ENCODE data around the gene SEC11A.

Gene SEC11A

DNA sequence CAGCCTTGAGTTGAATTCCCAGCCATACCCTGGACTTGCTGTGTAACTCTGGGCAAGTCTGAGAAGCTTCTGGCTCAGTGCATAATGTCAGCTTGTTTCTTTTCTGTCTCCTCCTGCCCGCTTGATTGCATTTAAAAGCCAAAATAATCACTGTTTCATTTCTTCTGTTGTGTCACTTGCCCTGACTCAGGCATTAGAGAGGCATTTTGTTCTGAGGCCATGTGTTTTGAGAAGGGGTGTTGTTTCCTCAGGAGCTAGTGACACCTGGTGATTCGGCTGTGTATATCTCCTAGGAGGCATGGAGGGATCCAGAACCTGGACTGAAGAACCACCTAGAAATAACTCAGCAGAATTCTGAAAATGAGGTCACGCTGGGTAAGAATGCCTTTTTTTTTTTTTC lies 77.8 kb downstream of the SEC11A start:
- DNase-seq: no peak

DNA sequence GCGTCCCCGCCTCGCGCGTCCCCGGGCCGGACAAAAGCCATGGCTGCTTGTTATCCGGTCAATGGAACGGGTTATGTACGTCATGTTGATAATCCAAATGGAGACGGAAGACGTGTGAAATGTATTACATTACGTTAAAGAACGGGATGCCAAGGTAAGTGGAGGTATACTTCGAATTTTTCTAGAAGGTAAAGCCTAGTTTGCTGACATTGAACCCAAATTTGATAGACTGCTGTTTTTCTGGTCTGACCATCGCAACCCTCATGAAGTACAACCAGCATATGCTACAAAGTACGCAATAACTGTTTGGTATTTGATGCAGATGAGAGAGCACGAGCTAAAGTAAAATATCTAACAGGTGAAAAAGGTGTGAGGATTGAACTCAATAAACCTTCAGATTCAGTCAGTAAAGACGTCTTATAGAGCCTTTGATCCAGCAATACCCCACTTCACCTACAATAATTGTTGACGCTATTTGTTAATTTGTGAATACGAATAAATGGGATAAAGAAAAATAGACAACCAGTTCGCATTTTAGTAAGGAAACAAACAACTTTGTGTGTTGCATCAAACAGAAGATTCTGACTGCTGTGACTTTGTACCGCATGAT lies 81.6 kb downstream of the SEC11A start:
- DNase-seq: no peak

DNA sequence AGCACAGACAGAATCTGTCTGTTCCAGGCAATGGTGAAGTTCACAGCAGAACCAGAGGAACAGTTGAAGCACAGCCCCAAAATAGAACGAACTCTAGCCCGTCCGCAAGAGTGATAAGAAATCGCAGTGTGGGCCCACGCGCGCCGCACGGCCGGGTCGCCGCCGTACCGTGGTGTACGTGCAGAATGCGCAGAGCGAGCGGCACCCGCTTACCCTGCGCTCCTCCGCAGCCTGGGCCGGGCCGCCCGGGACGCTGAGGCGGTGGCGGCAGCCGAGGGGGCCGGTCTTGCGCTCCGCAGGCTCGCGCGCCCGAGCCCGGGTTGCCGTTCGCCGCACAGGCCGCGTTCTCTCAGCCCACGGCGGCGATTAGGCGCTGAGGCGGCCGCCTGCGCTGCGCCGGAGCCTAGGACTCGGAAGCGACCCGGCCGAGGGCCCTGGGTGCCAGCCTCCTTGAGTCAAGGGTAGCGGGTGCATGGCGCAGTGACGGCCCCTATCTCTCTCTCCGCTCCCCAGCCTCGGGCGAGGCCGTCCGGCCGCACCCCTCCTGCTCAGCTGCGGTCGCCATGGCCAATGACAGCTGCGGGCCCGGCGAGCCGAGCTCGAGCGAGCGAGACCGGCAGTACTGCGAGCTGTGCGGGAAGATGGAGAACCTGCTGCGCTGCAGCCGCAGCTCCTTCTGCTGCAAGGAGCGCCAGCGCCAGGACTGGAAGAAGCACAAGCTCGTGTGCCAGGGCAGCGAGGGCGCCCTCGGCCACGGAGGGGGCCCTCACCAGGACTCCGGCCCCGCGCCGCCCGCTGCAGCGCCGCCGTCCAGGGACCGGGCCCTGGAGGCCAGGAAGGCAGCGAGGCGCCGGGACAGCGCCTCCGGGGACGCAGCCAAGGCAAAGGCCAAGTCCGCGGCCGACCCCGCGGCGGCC lies 82.4 kb downstream of the SEC11A start:
- DNase-seq: peak; percentile 61 to 85 (median 72)

DNA sequence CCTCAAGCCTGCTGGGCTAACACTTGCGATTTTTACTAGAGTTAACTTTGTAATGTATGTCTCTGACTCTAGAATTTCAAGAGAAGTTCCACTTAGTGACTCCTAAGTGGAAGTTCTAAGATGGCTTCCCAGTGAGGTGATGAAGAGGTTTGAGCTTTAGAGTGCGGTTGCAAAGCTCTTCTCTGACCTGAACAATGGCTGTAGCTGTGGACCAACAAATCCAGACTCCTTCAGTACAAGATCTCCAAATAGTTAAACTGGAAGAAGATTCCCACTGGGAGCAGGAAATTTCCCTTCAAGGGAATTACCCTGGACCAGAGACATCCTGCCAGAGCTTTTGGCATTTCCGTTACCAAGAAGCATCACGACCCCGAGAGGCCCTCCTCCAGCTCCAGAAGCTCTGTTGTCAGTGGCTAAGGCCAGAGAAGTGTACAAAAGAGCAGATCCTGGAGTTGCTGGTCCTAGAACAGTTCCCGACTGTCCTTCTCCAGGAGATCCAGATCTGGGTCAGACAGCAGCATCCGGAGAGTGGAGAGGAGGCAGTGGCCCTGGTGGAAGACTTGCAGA lies 84.2 kb downstream of the SEC11A start:
- DNase-seq: no peak

DNA sequence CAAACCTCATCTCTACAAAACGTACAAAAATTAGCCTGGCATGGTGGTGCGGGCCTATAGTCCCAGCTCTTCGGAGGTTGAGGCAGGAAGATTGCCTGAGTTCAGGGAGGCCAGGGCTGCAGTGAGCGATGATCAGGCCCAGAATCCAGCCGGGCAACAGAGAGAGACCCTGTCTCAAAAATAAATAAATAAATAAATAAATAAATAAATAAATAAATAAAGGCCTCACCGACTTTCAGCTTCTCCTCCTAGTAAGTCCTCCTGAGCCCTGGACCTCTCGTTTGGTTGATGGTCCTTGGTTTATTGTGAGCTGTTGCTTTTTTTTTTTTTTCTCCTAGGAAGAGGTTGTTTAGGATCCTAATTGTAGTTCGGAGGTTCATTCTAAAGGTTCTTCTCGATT lies 86.9 kb downstream of the SEC11A start:
- DNase-seq: no peak

DNA sequence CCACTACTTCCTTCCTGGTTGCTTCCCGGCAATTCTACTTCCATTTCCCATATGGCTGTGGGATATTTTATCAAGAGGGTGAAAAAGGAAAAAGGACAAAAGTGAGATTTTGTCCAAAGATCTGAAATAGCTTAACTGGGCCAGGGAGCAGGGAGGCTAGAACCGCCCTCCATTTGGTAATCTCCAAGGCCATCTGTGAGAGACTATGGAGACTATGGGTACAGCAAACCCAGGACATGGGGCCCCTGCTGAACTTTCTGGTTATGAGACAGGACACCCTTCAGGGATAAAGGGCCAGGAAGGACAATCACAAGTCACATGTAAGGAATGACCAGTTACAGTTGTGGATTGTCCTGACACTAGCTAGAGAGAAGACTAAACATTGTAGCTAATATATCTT lies 90.8 kb downstream of the SEC11A start:
- DNase-seq: no peak

DNA sequence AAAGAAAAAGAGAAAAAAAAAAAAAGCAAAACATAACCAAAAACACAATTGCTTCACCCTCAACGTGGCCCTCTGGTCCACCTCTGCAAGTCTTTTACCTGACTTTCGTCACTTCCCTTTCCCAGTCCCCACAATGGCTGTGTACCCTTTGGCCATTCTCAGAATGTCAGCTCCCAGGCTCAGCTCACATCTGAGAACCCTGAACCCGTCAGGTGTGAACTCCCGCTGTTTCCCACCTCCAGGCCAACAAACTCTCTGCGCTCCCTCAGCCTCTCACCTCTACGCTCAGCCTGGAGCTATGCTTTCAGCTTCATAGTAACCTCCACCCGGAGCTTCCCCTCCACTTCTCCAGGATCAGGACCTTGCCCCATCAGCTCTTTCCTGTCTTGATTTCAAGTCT lies 91.6 kb downstream of the SEC11A start:
- DNase-seq: no peak

DNA sequence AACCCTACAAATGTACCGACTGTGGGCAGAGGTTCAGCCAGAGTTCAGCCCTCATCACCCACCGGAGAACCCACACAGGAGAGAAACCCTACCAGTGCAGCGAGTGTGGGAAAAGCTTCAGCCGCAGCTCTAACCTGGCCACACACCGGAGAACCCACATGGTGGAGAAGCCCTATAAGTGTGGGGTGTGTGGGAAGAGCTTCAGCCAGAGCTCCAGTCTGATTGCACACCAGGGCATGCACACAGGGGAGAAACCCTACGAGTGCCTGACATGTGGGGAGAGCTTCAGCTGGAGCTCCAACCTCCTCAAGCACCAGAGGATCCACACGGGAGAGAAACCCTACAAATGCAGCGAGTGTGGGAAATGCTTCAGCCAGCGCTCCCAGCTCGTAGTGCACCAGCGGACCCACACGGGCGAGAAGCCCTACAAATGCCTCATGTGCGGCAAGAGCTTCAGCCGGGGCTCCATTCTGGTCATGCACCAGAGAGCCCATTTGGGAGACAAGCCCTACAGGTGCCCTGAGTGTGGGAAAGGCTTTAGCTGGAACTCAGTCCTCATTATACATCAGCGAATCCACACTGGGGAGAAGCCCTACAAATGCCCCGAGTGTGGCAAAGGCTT lies 94.5 kb downstream of the SEC11A start:
- DNase-seq: no peak

DNA sequence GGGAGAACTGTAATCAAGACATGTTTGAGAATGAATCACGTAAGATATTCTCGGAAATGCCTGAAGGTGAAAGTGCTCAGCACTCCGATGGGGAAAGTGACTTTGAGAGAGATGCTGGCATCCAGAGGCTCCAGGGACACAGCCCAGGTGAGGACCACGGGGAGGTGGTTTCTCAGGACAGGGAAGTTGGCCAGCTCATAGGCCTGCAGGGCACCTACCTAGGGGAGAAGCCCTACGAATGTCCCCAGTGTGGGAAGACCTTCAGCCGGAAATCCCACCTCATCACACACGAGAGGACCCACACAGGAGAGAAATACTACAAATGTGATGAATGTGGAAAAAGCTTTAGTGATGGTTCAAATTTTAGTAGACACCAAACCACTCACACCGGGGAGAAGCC lies 95.3 kb downstream of the SEC11A start:
- no peak for DNase-seq

Data from suppressor macrophage (primary cell).